Keratinocyte (primary cell): ENCODE measurements around the gene ING4.

Experiments
- CTCF ChIP-seq, 3 experiments: IDR thresholded peaks in 1 of 3; conservative IDR thresholded peaks in 1 of 3; optimal IDR thresholded peaks in 1 of 3; 2 replicates in 2 of 3; 3 replicates in 1 of 3; pipeline versions ENCODE3 to v1.5.1; 2011; ENCODE audit warnings: low read length in 3 of 3, mild to moderate bottlenecking in 3 of 3, moderate library complexity in 2 of 3, control low read depth in 1 of 3, inconsistent platforms in 1 of 3; ENCODE audit not compliant: insufficient read depth in 2 of 3; ENCODE audit errors: extremely low read depth in 1 of 3
- EZH2 ChIP-seq: IDR thresholded peaks from one replicate; pipeline ENCODE4 v1.6.1; 2012; ENCODE audit warnings: inconsistent platforms, mild to moderate bottlenecking, low read length, moderate library complexity

GRCh38 chr12:6685814-6686213 lies 22.9 kb upstream of the ING4 start:
- TF ChIP-seq CTCF (optimal IDR thresholded peaks at IDR 0.05 in 1 of 3, IDR thresholded peaks at IDR 0.05 in 1 of 3, conservative IDR thresholded peaks at IDR 0.05 in 1 of 3; ENCODE audit: extremely low read depth in 1 of 3, insufficient read depth in 2 of 3, low read length in 3 of 3) (no peak), EZH2 (no peak)
